C4-2B (cell line): ENCODE measurements around the gene ABHD14A.

ENCODE experiments used
- CTCF ChIP-seq: fragments of 450-650 bp; conservative IDR thresholded peaks from 2 replicates; pipeline ENCODE4 v1.5.1; 2017; ENCODE audit warnings: mild to moderate bottlenecking
- ZFX ChIP-seq: fragments of 450-650 bp; IDR thresholded peaks from 2 replicates; pipeline ENCODE4 v1.6.1; 2017

GRCh38 chr3:51945926-51946705, 28.7 kb upstream of the ABHD14A start:
- TF ChIP-seq CTCF (no peak), ZFX (no peak)
